ENCODE results near the gene LINC00237.

The LINC00237 gene

GRCh38 chr20:21111416-21111815 lies 5.3 kb upstream of the LINC00237 start:
- Mint-ChIP-seq H3K9me3 (no peaks in the 10 kb centered on the region), H3K4me1 (peaks cover 1% of the 10 kb centered on the region), H3K4me3 (no peak overlapping the region), H3K27ac (no peak overlapping the region), H3K27me3 (ENCODE audit: low read depth, poor library complexity) (peaks cover 72% of the 10 kb centered on the region), H3K36me3 (ENCODE audit: low read depth) (no peaks in the 10 kb centered on the region)
- TF ChIP-seq, protein P1, sequence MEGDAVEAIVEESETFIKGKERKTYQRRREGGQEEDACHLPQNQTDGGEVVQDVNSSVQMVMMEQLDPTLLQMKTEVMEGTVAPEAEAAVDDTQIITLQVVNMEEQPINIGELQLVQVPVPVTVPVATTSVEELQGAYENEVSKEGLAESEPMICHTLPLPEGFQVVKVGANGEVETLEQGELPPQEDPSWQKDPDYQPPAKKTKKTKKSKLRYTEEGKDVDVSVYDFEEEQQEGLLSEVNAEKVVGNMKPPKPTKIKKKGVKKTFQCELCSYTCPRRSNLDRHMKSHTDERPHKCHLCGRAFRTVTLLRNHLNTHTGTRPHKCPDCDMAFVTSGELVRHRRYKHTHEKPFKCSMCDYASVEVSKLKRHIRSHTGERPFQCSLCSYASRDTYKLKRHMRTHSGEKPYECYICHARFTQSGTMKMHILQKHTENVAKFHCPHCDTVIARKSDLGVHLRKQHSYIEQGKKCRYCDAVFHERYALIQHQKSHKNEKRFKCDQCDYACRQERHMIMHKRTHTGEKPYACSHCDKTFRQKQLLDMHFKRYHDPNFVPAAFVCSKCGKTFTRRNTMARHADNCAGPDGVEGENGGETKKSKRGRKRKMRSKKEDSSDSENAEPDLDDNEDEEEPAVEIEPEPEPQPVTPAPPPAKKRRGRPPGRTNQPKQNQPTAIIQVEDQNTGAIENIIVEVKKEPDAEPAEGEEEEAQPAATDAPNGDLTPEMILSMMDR (IDR thresholded peaks at IDR 0.05) = no peak
- DNase-seq = no peak

DNA sequence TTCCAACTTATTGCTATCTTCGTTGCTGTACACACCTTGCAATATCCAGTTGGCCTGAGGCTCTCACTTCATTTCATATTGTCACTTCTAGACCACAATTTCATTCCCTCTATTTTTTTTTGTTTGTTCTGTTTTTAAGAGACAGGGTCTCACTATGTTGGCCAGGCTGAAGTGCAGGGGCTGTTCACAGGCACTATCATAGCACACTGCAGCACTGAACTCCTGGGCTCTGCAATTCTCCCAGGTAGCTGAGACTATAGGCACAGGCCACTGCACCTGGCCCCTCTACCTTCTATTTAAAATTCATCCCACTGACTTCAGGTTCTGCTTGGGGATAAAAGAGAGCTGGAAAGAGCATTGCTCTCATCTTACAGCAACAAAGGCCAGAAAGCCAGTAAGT lies 4.7 kb upstream of the LINC00237 start:
- no peak overlapping the region for H3K4me3 Mint-ChIP-seq
- TF ChIP-seq, protein P1 (IDR thresholded peaks at IDR 0.05) = no peak
- H3K9me3 Mint-ChIP-seq = no peaks in the 10 kb centered on the region
- no peaks in the 10 kb centered on the region for H3K36me3 Mint-ChIP-seq (ENCODE audit: low read depth)
- H3K27me3 Mint-ChIP-seq (ENCODE audit: low read depth, poor library complexity) = peaks cover 78% of the 10 kb centered on the region
- H3K4me1 Mint-ChIP-seq = peaks cover 7% of the 10 kb centered on the region
- DNase-seq = no peak
- no peak overlapping the region for H3K27ac Mint-ChIP-seq

DNA sequence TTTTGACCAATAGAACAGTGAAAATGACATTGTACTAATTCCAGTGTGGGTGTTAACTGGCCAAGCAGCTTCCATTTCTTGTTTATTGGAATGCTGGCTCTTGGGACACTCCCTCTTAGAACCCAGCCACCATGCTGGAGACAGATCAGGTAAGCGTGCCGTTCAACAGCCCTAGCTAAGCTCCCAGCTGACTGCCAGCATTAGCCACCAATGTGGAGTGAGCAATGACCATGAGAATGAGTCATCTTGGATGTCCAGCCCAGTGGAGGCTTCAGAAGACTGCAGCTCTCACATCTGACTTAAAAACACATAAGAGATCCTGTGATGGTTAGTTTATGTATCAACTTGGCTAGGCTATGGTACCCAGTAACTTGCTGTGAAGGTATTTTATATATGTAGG lies 3.0 kb upstream of the LINC00237 start:
- TF ChIP-seq, protein P1 (IDR thresholded peaks at IDR 0.05) = no peak
- peaks cover 7% of the 10 kb centered on the region for H3K4me1 Mint-ChIP-seq
- peaks cover 85% of the 10 kb centered on the region for H3K27me3 Mint-ChIP-seq (ENCODE audit: low read depth, poor library complexity)
- no peak for DNase-seq
- H3K27ac Mint-ChIP-seq = no peak overlapping the region
- no peaks in the 10 kb centered on the region for H3K36me3 Mint-ChIP-seq (ENCODE audit: low read depth)
- no peak overlapping the region for H3K4me3 Mint-ChIP-seq
- H3K9me3 Mint-ChIP-seq = no peaks in the 10 kb centered on the region

- no peak overlapping the region for H3K27ac Mint-ChIP-seq
- no peaks in the 10 kb centered on the region for H3K36me3 Mint-ChIP-seq (ENCODE audit: low read depth)
- peak overlapping the region; percentile 71 for H3K4me3 Mint-ChIP-seq
- H3K27me3 Mint-ChIP-seq (ENCODE audit: low read depth, poor library complexity) = peaks cover 100% of the 10 kb centered on the region
- peak; percentile 38 for DNase-seq
- TF ChIP-seq, protein P1 (IDR thresholded peaks at IDR 0.05) = no peak
- no peaks in the 10 kb centered on the region for H3K9me3 Mint-ChIP-seq
- peaks cover 23% of the 10 kb centered on the region for H3K4me1 Mint-ChIP-seq
Measured at GRCh38 chr20:21105429-21106170, 558 bp downstream of the LINC00237 start.

- H3K4me1 Mint-ChIP-seq = peaks cover 30% of the 10 kb centered on the region
- DNase-seq = no peak
- TF ChIP-seq, protein P1 (IDR thresholded peaks at IDR 0.05) = no peak
- no peaks in the 10 kb centered on the region for H3K9me3 Mint-ChIP-seq
- H3K27me3 Mint-ChIP-seq (ENCODE audit: low read depth, poor library complexity) = peaks cover 100% of the 10 kb centered on the region
- H3K4me3 Mint-ChIP-seq = no peak overlapping the region
- no peaks in the 10 kb centered on the region for H3K36me3 Mint-ChIP-seq (ENCODE audit: low read depth)
- H3K27ac Mint-ChIP-seq = no peak overlapping the region
Measured at GRCh38 chr20:21104921-21105320, 1.2 kb downstream of the LINC00237 start.

- H3K27ac Mint-ChIP-seq = no peak overlapping the region
- peaks cover 30% of the 10 kb centered on the region for H3K4me1 Mint-ChIP-seq
- no peak for DNase-seq
- TF ChIP-seq, protein P1 (IDR thresholded peaks at IDR 0.05) = no peak
- H3K9me3 Mint-ChIP-seq = no peaks in the 10 kb centered on the region
- H3K27me3 Mint-ChIP-seq (ENCODE audit: low read depth, poor library complexity) = peaks cover 100% of the 10 kb centered on the region
- no peak overlapping the region for H3K4me3 Mint-ChIP-seq
- no peaks in the 10 kb centered on the region for H3K36me3 Mint-ChIP-seq (ENCODE audit: low read depth)
Measured at GRCh38 chr20:21104466-21104761, 1.7 kb downstream of the LINC00237 start.
